ENCODE results near the gene BMP7. TPM values are rescaled to one million over a fixed set of nuclear protein-coding genes. Genes with fewer than 3 reads are reported as not detected.

Gene BMP7
- polyA plus RNA-seq, 1 donor from 2014 or later = not detected

DNA sequence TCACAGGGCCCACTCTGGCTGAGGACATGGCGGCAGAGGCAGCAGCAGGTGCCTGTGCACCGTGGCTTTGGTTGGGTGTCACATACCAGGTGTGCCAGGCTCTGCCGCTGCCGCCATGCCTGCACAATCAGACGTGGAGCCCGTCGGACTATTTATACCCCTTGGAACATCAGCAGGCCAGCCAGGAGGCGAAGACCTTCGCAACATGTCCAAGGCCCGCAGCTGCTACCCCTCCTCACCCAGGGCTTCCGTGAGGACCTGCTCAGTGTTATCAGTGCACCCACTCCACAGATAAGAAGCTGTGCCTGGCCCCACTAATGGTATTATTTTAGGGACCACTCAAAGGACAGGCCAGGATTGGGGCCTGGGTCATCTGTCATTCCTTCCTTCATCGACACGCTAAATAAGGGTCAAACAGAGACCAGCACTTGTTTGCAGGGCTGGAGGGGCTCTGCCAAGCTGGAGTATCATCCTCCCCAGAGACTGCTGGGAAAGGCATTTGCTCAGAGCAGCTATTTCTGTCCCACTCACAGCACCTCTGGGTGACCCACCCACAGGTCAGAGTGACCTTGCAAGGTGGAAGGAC lies 109.2 kb downstream of the BMP7 start:
- Mint-ChIP-seq H3K4me1 (no peaks in the 10 kb centered on the region), H3K27me3 (no peaks in the 10 kb centered on the region), H3K9me3 (peaks cover 0 to 2% (median 2%) of the 10 kb centered on the region in 3 donors), H3K36me3 (no peaks in the 10 kb centered on the region), H3K27ac (no peak overlapping the region), H3K4me3 (no peak overlapping the region)

DNA sequence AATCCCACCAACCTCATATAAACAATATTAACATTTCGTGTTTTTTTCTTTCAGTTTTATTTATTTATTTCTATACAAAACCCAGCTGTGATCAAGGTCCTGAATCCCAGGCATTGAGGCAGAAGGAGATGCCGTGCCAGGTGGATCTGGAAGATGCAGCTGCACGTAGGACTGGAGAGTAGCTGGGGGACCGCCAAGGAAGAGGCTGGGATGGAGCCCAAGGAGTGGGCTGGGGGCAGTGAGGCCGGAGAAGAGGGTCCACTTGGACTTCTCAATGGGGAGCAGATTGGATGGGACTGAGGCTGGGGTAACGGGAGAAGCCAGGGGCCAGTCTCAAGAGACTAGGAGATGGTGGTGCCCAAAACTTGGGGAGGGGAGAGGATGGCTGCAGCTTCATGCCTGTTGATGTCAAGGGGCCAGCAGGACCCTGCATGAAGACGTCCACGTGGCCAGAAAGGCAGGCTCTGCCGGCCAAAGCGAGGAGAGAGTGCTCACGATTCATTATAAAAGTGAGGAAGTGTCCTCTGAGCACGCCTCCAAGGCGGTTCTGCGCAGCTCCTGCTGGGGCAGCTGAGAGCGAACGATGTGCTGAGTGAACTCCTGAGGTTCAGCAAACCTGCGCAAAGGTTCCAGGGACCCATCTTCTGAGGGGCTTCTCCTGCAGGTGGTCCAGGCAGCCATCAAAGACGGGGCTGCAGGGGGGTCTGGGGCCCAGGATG lies 110.3 kb downstream of the BMP7 start:
- H3K36me3 Mint-ChIP-seq = no peaks in the 10 kb centered on the region
- peaks cover 2 to 4% (median 2%) of the 10 kb centered on the region in 3 donors for H3K9me3 Mint-ChIP-seq
- no peaks in the 10 kb centered on the region for H3K27me3 Mint-ChIP-seq
- H3K4me3 Mint-ChIP-seq = no peak overlapping the region
- H3K27ac Mint-ChIP-seq = no peak overlapping the region
- H3K4me1 Mint-ChIP-seq = no peaks in the 10 kb centered on the region

DNA sequence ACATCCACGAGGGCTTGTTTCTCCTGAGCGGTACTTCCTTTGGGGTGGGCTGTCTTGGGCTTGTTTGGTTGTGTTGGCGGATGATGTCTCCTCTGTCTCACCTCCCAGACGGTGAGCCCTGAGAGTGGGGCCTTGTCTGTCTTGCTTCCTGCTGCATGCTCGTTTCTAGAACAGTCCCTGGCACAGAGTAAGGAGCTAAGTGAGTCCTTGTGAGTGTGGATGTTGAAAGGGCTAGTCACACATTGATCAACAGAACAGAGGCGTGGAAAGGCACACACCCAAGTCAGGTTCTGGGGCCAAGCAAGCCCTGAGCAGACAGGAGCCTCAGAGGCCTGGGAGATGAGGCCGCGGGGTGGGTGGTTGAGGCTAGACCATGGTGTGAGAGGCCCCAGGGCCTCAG lies 111.0 kb downstream of the BMP7 start:
- H3K27ac Mint-ChIP-seq = peak overlapping the region in 1 of 3 donors; percentile 44
- H3K4me1 Mint-ChIP-seq = no peaks in the 10 kb centered on the region
- H3K9me3 Mint-ChIP-seq = peaks cover 2 to 10% (median 2%) of the 10 kb centered on the region in 3 donors
- H3K27me3 Mint-ChIP-seq = no peaks in the 10 kb centered on the region
- H3K36me3 Mint-ChIP-seq = no peaks in the 10 kb centered on the region
- no peak overlapping the region for H3K4me3 Mint-ChIP-seq

DNA sequence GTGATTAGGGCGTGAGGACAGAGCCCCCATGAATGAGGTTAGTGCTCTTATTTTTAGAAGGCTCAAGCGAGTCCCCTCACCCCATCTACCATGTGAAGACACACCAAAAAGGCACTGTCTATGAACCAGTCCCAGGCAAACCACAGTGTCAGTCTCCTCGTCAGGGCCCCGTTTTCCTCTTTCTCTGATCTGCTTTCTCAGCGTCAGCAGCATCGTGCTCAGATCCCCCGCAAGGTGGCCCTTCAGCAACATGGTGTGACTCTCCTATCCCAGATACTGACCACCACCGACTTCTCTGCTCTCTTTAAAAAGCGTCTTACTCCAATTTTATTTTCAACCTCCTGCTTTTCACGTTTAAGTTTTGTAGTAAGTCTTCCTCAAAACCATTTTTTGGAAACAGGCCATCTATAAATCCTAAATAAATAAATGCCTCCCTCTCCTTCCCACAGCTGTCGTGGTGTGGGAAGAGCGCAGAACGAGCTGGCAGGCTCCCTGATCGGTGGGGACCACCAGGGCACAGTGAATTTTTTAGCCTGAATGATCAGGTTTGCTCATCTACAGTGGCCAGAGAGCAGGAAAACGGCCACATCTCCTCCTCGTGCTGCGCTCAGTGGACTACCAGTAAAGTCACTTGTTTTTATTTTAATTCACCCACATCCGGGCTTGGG lies 113.1 kb downstream of the BMP7 start:
- peaks cover 2 to 10% (median 2%) of the 10 kb centered on the region in 3 donors for H3K9me3 Mint-ChIP-seq
- no peaks in the 10 kb centered on the region for H3K4me1 Mint-ChIP-seq
- no peak overlapping the region for H3K4me3 Mint-ChIP-seq
- no peak overlapping the region for H3K27ac Mint-ChIP-seq
- H3K27me3 Mint-ChIP-seq = peaks cover 3% of the 10 kb centered on the region
- peaks cover 2% of the 10 kb centered on the region for H3K36me3 Mint-ChIP-seq

DNA sequence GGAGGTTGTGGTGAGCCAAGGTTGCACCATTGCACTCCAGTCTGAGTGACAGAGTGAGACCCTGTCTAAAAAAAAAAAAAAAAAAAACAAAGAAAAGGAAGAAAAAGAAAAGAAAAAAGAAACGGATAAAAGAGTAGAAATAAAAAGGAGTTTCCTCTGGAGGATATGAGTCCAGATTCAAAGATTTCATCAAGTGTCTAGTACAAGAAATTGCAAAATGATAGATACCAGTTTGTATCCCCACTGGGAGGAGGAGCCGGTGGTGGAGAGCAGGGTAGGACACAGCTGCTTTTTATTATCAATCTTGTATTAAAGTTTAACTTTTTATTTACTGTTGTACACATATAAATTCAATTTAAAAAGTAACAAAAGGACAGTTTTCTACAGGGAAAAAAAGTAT lies 113.9 kb downstream of the BMP7 start:
- H3K36me3 Mint-ChIP-seq = peaks cover 2% of the 10 kb centered on the region
- H3K27ac Mint-ChIP-seq = no peak overlapping the region
- H3K9me3 Mint-ChIP-seq = peaks cover 2 to 10% (median 2%) of the 10 kb centered on the region in 3 donors
- H3K27me3 Mint-ChIP-seq = peaks cover 3% of the 10 kb centered on the region
- H3K4me1 Mint-ChIP-seq = no peaks in the 10 kb centered on the region
- H3K4me3 Mint-ChIP-seq = no peak overlapping the region

DNA sequence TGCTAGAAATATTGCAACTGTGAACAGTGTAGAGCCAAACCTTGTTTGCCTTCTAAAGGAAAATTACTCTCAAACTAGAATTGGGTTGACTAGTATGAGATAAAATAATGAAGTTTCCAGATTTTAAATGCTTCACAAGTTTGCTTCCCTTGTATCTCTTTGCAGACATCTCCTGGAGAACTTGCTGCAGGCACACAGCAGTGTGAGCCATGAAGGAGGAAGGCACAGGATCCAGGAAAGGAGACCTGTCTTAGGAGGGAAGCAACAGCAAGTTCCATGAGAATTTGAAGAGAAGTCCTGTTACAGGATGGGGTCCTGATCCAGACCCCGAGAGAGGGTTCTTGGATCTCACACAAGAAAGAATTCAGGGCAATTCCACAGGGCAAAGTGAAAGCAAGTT lies 115.9 kb downstream of the BMP7 start:
- H3K27me3 Mint-ChIP-seq = peaks cover 5% of the 10 kb centered on the region

DNA sequence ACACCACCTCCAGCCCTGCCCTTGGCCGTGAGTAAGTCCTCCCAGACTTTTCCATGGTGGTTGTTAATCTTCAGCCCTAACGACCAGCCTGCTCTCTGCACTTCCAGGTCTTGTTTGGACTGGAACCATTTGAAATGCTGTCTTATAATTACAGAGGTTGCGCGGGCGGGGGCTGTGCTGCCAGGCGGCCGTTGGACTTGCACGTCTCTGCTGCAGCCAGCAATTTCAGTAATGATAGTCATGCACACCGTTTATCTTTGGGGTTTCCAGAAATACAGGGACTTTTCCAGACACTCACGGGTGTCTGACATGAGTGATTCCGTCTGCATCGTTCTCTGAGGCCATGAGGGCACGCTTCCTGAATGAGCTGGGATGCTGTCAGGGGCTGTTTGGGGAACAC lies 118.2 kb downstream of the BMP7 start:
- peaks cover 8% of the 10 kb centered on the region for H3K27me3 Mint-ChIP-seq

More for the DNA sequence above, 115.9 kb downstream of the BMP7 start:
- H3K4me3 Mint-ChIP-seq = no peak overlapping the region
- H3K27ac Mint-ChIP-seq = no peak overlapping the region
- H3K4me1 Mint-ChIP-seq = no peaks in the 10 kb centered on the region
- H3K9me3 Mint-ChIP-seq = peaks cover 2 to 21% (median 3%) of the 10 kb centered on the region in 3 donors
- peaks cover 2% of the 10 kb centered on the region for H3K36me3 Mint-ChIP-seq

DNA sequence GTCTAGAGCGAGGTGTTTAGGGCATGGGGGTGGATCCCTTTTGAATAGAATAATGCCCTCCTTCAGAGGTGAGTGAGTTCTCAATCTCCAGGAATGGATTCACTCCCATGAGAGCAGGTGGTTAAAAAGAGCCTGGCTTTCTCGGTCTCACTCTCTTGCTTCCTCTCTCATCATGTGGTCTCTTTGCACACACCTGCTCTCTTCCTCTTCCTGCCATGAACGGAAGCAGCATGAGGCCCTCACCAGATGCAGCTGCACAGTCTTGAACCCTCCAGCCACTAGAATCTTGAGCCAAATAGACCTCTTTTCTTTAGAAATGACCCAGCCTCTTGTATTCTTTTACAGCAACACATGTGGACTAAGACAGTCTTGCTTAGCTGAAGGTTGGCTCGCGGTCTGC lies 119.3 kb downstream of the BMP7 start:
- peaks cover 10% of the 10 kb centered on the region for H3K27me3 Mint-ChIP-seq
- H3K27ac Mint-ChIP-seq = no peak overlapping the region
- peaks cover 2% of the 10 kb centered on the region for H3K36me3 Mint-ChIP-seq
- H3K4me1 Mint-ChIP-seq = no peaks in the 10 kb centered on the region
- peaks cover 2 to 21% (median 3%) of the 10 kb centered on the region in 3 donors for H3K9me3 Mint-ChIP-seq
- H3K4me3 Mint-ChIP-seq = peak overlapping the region in 1 of 4 donors; percentile 54

More for the DNA sequence above, 118.2 kb downstream of the BMP7 start:
- Mint-ChIP-seq H3K36me3 (peaks cover 2% of the 10 kb centered on the region), H3K9me3 (peaks cover 2 to 21% (median 2%) of the 10 kb centered on the region in 3 donors), H3K27ac (no peak overlapping the region), H3K4me1 (no peaks in the 10 kb centered on the region), H3K4me3 (no peak overlapping the region)

DNA sequence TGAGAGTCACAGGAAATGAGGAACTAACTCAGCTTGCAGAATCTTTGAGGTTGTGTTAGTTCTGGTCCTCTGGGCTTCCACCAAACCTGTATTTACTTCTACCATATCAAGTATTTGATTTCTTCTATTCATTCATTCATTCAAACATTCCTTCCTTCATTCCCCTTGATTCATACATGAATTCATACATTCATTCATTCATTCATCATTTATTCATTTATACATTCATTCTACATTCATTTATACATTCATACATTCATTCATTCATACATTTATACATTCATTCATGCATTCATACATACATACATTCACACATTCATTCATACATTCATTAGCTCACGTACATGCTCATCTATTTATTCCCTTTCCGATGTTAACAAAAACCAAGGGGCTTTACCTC lies 120.3 kb downstream of the BMP7 start:
- no peak overlapping the region for H3K4me3 Mint-ChIP-seq
- H3K27me3 Mint-ChIP-seq = peaks cover 10% of the 10 kb centered on the region
- peaks cover 2% of the 10 kb centered on the region for H3K36me3 Mint-ChIP-seq
- no peak overlapping the region for H3K27ac Mint-ChIP-seq
- H3K9me3 Mint-ChIP-seq = peaks cover 2 to 17% (median 3%) of the 10 kb centered on the region in 3 donors
- no peaks in the 10 kb centered on the region for H3K4me1 Mint-ChIP-seq

DNA sequence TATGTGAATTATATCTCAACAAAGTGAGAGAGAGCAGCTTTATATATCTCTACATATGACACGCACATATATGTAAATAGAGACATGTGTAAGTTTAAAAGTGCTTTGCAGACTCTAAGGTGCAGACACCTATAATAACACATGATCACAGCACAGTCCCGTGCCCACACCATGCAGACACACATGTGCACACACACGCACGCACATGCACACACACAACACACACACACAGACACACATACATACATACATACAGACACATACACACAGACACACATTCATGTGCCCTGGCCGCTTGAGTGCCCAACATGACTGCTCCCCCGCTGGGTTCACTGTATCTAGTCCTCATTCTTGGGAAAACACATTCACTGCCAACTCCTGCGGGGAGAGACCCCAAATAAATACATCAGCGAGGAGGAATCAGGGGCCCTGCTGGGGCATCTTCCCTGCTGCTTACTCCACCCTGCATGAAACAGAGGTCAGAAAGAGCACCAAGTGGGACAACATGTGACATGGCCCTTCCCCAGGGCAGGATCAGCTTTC lies 121.3 kb downstream of the BMP7 start:
- Mint-ChIP-seq H3K9me3 (peaks cover 2 to 10% (median 3%) of the 10 kb centered on the region in 3 donors), H3K27me3 (peaks cover 10% of the 10 kb centered on the region), H3K36me3 (peaks cover 2% of the 10 kb centered on the region), H3K27ac (no peak overlapping the region), H3K4me1 (no peaks in the 10 kb centered on the region), H3K4me3 (no peak overlapping the region)

DNA sequence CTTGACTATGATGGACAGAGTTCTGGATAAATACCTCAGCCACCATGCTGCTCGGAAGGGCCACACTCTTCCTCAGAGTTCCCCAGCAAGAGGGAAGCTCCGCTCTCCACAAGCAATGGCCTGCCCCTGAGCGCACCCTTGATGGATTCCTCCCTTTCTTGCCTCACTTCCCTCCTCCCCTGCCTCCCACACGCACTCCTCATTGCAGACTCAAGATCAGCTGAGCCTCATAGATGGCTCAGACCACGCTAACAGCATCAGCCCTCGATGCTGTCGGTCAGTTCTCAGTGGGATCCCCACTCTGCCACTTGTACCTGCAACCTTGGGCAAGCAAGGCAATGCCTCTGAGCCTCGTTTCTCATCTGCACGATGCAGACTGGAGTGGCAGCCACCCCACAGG lies 123.3 kb downstream of the BMP7 start:
- no peaks in the 10 kb centered on the region for H3K36me3 Mint-ChIP-seq
- H3K4me1 Mint-ChIP-seq = no peaks in the 10 kb centered on the region
- peaks cover 2 to 10% (median 3%) of the 10 kb centered on the region in 3 donors for H3K9me3 Mint-ChIP-seq
- peaks cover 7% of the 10 kb centered on the region for H3K27me3 Mint-ChIP-seq
- no peak overlapping the region for H3K4me3 Mint-ChIP-seq
- H3K27ac Mint-ChIP-seq = no peak overlapping the region

DNA sequence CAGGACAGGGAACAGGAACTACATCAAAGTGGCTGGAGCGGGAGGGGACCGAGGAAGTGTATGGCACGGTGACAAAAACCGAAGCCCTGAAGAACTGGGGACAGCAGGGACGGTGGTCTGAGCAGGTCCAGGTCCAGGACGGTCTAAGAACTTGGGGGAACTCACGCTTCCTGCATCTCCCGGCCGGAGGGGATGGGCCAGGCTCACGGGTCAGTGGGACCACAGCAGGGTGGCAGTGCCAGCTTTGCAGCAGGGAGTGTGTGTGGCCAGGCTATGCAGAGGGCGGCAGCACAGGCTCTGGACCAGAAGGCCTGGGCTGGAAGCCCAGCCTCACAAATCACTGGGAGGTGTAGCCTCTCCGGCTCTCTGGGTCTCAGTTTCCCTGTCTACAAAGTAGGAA lies 123.8 kb downstream of the BMP7 start:
- peaks cover 2 to 10% (median 3%) of the 10 kb centered on the region in 3 donors for H3K9me3 Mint-ChIP-seq
- H3K36me3 Mint-ChIP-seq = no peaks in the 10 kb centered on the region
- H3K27ac Mint-ChIP-seq = no peak overlapping the region
- H3K4me3 Mint-ChIP-seq = no peak overlapping the region
- no peaks in the 10 kb centered on the region for H3K4me1 Mint-ChIP-seq
- H3K27me3 Mint-ChIP-seq = peaks cover 7% of the 10 kb centered on the region

DNA sequence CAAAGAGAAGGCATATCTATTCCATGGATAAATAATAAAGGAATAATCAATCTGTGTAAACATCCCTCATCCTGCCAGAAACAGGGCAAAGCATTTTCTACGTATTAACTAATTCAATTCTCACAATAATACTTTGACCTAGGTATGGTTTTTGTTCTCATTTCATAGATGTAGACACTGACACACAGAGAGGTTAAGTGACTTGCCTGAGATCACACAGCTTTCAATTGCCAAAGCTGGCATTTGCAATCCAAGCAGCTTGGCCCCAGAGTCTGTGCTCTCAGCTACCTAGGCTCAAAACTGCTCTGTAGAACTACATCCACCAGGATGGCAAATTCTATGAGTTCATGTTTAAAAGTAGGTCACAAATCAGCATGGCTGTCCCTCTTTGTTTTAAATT lies 124.9 kb downstream of the BMP7 start:
- Mint-ChIP-seq H3K4me3 (no peak overlapping the region), H3K27me3 (peaks cover 7% of the 10 kb centered on the region), H3K36me3 (no peaks in the 10 kb centered on the region)

DNA sequence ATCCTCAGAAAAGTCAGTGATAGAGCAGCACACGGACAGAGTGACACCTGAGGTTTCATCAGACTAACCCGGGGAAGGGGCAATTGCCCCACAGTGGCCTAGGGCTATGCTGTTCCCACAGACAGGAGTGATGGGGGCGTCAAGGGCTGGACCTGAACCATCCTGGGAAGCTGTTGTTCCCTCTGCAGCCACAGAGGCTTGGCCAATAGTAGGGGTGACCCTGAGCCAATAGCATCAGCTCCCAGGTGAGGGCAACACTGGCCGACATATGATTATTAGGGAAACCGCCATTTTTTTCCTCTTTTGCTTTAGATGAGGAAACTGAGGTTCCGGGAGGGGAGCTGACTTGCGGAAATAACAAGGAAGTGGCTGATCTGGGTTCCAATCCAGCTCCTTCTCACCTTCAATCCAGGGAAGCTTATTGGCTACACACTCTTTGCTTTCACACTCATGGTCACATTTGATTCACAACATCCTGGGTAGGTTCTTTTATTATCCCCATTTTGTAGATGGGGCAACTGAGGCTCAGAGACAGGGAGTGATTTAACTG lies 126.0 kb downstream of the BMP7 start:
- H3K27me3 Mint-ChIP-seq = peaks cover 4% of the 10 kb centered on the region
- H3K4me3 Mint-ChIP-seq = no peak overlapping the region
- no peaks in the 10 kb centered on the region for H3K36me3 Mint-ChIP-seq
- H3K9me3 Mint-ChIP-seq = peaks cover 0 to 3% (median 0%) of the 10 kb centered on the region in 3 donors
- H3K4me1 Mint-ChIP-seq = no peaks in the 10 kb centered on the region
- no peak overlapping the region for H3K27ac Mint-ChIP-seq

More for the DNA sequence above, 124.9 kb downstream of the BMP7 start:
- H3K4me1 Mint-ChIP-seq = no peaks in the 10 kb centered on the region
- H3K9me3 Mint-ChIP-seq = peaks cover 2 to 4% (median 3%) of the 10 kb centered on the region in 3 donors
- no peak overlapping the region for H3K27ac Mint-ChIP-seq

All from IgD-negative memory B cell (primary cell).